Fibroblast of lung (primary cell): ENCODE measurements around the gene FGF4. TPM values are rescaled to one million over a fixed set of nuclear protein-coding genes. Genes with fewer than 3 reads are reported as not detected.

Experiments used
- DNase-seq, 2 donors: peaks; one replicate each; pipeline versions ENCODE4 v3.0.0 to v3.0.0-alpha.2; 2010; ENCODE audit warnings: low read depth in 2 of 2
- H2AFZ ChIP-seq: 2 replicates; pipeline ENCODE4 v1.5.1; 2012; ENCODE audit warnings: low read length, control low read depth, inconsistent platforms
- H3K27ac ChIP-seq: 2 replicates; pipeline ENCODE4 v1.5.1; 2011; ENCODE audit warnings: low read length, control low read depth; ENCODE audit not compliant: insufficient read depth
- H3K27me3 ChIP-seq: 2 replicates; pipeline ENCODE4 v1.5.1; 2011; ENCODE audit warnings: mild to moderate bottlenecking, low read length; ENCODE audit not compliant: control insufficient read depth, insufficient read depth
- H3K36me3 ChIP-seq: 2 replicates; pipeline ENCODE4 v1.5.1; 2011; ENCODE audit warnings: low read length; ENCODE audit not compliant: control insufficient read depth, insufficient read depth
- H3K4me1 ChIP-seq: 2 replicates; pipeline ENCODE4 v1.5.1; 2011; ENCODE audit warnings: low read length; ENCODE audit not compliant: control insufficient read depth, insufficient read depth; ENCODE audit errors: extremely low read depth
- H3K4me2 ChIP-seq: 2 replicates; pipeline ENCODE4 v1.5.1; 2011; ENCODE audit warnings: low read length, control low read depth; ENCODE audit not compliant: insufficient read depth; ENCODE audit errors: extremely low read depth
- H3K4me3 ChIP-seq, 4 experiments: fragments of 200-600 bp in 1 of 4; sonication (generic) in 1 of 4; replicated peaks in 1 of 4; 2 replicates each; pipeline ENCODE4 v1.5.1; 2011 to 2016; ENCODE audit warnings: low read length in 4 of 4, low read depth in 3 of 4, mild to moderate bottlenecking in 3 of 4, control low read depth in 2 of 4, inconsistent platforms in 1 of 4, mixed read lengths in 1 of 4; ENCODE audit not compliant: insufficient read depth in 1 of 4; ENCODE audit errors: control extremely low read depth in 1 of 4
- H3K79me2 ChIP-seq: 2 replicates; pipeline ENCODE4 v1.5.1; 2012; ENCODE audit warnings: mild to moderate bottlenecking, low read length, inconsistent platforms; ENCODE audit not compliant: control insufficient read depth, insufficient read depth
- H3K9ac ChIP-seq: 2 replicates; pipeline ENCODE4 v1.5.1; 2011; ENCODE audit warnings: mild to moderate bottlenecking, low read length, control low read depth; ENCODE audit not compliant: insufficient read depth
- H3K9me3 ChIP-seq: 2 replicates; pipeline ENCODE4 v1.5.1; 2012; ENCODE audit warnings: low read depth, low read length; ENCODE audit not compliant: control insufficient read depth, insufficient read depth
- H4K20me1 ChIP-seq: 2 replicates; pipeline ENCODE4 v1.5.1; 2011; ENCODE audit warnings: low read length; ENCODE audit not compliant: control insufficient read depth, insufficient read depth; ENCODE audit errors: extremely low read depth
- EZH2 ChIP-seq: IDR thresholded peaks from 2 replicates; pipeline ENCODE4 v1.5.1; 2012; ENCODE audit warnings: low read length, control low read depth, mild to moderate bottlenecking; ENCODE audit errors: missing control alignments
- polyA plus RNA-seq, 2 donors: library from polyadenylated mRNA; depleted of rRNA in 1 of 2; stranded (reverse) in 1 of 2; unstranded in 1 of 2; fragments of >200 nt; gene quantifications; 2 replicates each; pipeline ENCODE4 v1.2.1, GENCODE V29; 2011 to 2012; ENCODE audit warnings: missing spikeins in 1 of 2
- total RNA-seq: library from RNA; depleted of rRNA; stranded (reverse); fragments of >200 nt; gene quantifications from 2 replicates; pipeline ENCODE4 v1.2.1, GENCODE V29; 2014
- TF ChIP-seq, protein P1 (sequence below), 2 donors: IDR thresholded peaks in 1 of 2; conservative IDR thresholded peaks in 1 of 2; 1 replicate in 1 of 2; 2 replicates in 1 of 2; pipeline ENCODE4 v1.5.1; 2011 to 2012; ENCODE audit warnings: low read length in 2 of 2, control low read depth in 1 of 2, inconsistent platforms in 1 of 2, low read depth in 1 of 2, mild to moderate bottlenecking in 1 of 2

Gene FGF4
- total and polyA plus RNA-seq, 2 donors (not counting 1 experiment from before 2014, with no cell fraction given), result not detected

DNA sequence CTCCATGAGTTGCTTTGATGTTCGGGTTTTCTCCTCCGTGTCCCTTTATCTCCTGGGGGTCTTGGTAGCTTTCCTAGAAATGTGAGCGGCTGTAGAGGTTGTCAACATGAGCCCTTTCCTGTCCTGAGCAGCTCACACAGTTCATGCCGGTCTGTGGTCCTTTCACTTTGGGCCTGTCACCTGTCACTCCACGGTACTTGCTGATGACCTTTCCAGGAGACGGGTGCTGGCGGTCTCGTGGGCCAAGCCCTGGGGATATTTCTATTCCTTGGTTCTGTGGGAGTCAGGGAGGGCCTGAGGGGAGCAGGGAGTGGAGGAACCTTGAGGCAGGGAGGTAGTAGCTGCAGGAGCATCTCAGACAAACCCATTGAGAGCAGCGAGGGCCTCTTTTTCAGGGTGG lies 20.9 kb upstream of the FGF4 start:
- H3K4me3 ChIP-seq, result no peak overlapping the region
- TF ChIP-seq, protein P1, sequence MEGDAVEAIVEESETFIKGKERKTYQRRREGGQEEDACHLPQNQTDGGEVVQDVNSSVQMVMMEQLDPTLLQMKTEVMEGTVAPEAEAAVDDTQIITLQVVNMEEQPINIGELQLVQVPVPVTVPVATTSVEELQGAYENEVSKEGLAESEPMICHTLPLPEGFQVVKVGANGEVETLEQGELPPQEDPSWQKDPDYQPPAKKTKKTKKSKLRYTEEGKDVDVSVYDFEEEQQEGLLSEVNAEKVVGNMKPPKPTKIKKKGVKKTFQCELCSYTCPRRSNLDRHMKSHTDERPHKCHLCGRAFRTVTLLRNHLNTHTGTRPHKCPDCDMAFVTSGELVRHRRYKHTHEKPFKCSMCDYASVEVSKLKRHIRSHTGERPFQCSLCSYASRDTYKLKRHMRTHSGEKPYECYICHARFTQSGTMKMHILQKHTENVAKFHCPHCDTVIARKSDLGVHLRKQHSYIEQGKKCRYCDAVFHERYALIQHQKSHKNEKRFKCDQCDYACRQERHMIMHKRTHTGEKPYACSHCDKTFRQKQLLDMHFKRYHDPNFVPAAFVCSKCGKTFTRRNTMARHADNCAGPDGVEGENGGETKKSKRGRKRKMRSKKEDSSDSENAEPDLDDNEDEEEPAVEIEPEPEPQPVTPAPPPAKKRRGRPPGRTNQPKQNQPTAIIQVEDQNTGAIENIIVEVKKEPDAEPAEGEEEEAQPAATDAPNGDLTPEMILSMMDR (conservative IDR thresholded peaks at IDR 0.05 in 1 of 2, IDR thresholded peaks at IDR 0.05 in 1 of 2; ENCODE audit: low read depth in 1 of 2, low read length in 2 of 2), result no peak
- TF ChIP-seq EZH2, result no peak
- H3K9ac ChIP-seq, result no peak overlapping the region
- H3K4me2 ChIP-seq, result no peak overlapping the region
- H3K4me1 ChIP-seq, result no peaks in the 10 kb centered on the region
- H4K20me1 ChIP-seq, result no peaks in the 10 kb centered on the region
- H2AFZ ChIP-seq, result no peak overlapping the region
- DNase-seq, result no peak
- no peaks in the 10 kb centered on the region for H3K36me3 ChIP-seq
- no peaks in the 10 kb centered on the region for H3K79me2 ChIP-seq
- no peaks in the 10 kb centered on the region for H3K27me3 ChIP-seq
- no peak overlapping the region for H3K27ac ChIP-seq
- no peaks in the 10 kb centered on the region for H3K9me3 ChIP-seq

DNA sequence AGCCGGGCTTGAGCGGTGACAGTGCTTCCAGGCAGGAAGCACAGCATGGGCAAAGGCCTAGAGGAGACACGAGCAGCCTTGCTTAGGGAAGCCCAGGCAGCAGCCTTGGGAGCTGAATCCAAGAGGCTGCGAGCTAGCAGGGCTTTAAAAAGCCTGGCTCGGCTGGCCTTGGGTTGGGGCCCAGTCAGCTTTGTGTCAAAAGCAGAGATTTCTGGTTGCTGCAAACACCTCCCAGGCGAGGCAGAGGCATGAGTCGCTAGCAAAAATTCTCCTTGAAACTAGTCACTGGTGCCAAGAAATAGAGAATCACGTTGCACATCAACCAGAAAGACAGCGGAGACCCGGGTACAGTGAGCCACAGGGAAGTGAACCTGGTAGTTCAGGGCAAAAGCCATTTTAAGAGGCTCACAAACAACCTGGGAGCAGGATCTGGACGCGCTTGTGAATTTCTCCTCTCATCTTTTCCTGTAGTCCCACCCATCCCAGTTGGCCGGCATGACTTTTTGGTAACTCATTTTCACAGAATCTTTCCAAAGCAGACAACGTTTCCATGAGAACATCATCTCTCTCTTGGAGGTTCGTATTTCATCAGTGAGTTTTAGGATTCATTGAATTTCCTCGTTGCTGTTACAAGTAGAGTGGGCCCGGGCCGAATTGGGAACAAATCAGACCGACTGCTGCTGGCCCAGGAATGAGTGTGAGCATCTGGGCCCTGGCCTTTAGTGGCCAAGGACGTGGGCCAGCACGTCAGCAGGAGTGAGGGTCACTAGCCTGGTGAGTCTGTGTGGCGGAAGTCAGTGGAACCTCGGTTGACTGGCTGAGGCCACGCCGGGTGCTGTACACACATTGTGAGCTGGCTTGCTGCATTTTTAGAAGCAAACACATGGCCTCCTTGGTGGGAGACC lies 16.4 kb upstream of the FGF4 start:
- no peak overlapping the region for H3K4me2 ChIP-seq
- H3K9me3 ChIP-seq, result no peaks in the 10 kb centered on the region
- no peaks in the 10 kb centered on the region for H3K4me1 ChIP-seq
- H2AFZ ChIP-seq, result no peak overlapping the region
- no peaks in the 10 kb centered on the region for H3K79me2 ChIP-seq
- no peak overlapping the region for H3K27ac ChIP-seq
- H4K20me1 ChIP-seq, result no peaks in the 10 kb centered on the region
- no peak overlapping the region for H3K9ac ChIP-seq
- H3K36me3 ChIP-seq, result no peaks in the 10 kb centered on the region
- no peaks in the 10 kb centered on the region for H3K27me3 ChIP-seq
- no peak overlapping the region for H3K4me3 ChIP-seq
- peak; percentile 31 to 42 for DNase-seq
- TF ChIP-seq, protein P1 (conservative IDR thresholded peaks at IDR 0.05 in 1 of 2, IDR thresholded peaks at IDR 0.05 in 1 of 2; ENCODE audit: low read depth in 1 of 2, low read length in 2 of 2), result no peak
- no peak for TF ChIP-seq EZH2

DNA sequence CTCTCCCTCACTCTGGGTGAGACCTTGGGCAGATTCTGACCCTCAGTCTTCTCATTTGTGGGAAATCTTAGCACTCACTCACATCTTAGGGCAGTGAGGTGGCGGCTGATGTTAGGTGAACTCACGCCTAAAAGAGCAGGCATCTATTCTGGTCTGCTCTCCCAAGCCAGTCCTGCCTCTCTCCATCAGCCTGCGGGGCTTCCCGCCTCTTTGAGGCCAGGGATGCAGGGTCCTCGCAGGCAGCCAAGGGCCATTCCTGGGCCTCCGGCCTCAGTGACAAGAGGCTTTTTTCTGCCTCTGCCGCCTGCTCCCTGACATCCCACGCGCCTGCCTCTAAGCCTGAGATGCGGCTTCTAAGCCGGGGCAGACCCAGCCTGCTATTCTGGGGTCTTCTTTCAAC lies 13.8 kb upstream of the FGF4 start:
- Histone ChIP-seq H3K27ac (no peak overlapping the region), H3K9ac (no peak overlapping the region), H3K9me3 (no peaks in the 10 kb centered on the region), H3K4me2 (no peak overlapping the region), H3K4me3 (no peak overlapping the region), H4K20me1 (no peaks in the 10 kb centered on the region), H3K4me1 (no peaks in the 10 kb centered on the region), H3K36me3 (no peaks in the 10 kb centered on the region), H3K27me3 (no peaks in the 10 kb centered on the region), H2AFZ (no peak overlapping the region), H3K79me2 (no peaks in the 10 kb centered on the region)
- TF ChIP-seq EZH2, result no peak
- TF ChIP-seq, protein P1 (conservative IDR thresholded peaks at IDR 0.05 in 1 of 2, IDR thresholded peaks at IDR 0.05 in 1 of 2; ENCODE audit: low read depth in 1 of 2, low read length in 2 of 2), result no peak
- DNase-seq, result no peak
